ENCODE measurements around the gene DCAF17.
A peak's percentile ranks its signal among the peaks of the same experiment; 100 is the strongest.
"Not testable (repeated sequence)": the region's sequence is repeated elsewhere in the genome, so short reads cannot be mapped to it uniquely, and the experiment has no call there.

Gene DCAF17

DNA sequence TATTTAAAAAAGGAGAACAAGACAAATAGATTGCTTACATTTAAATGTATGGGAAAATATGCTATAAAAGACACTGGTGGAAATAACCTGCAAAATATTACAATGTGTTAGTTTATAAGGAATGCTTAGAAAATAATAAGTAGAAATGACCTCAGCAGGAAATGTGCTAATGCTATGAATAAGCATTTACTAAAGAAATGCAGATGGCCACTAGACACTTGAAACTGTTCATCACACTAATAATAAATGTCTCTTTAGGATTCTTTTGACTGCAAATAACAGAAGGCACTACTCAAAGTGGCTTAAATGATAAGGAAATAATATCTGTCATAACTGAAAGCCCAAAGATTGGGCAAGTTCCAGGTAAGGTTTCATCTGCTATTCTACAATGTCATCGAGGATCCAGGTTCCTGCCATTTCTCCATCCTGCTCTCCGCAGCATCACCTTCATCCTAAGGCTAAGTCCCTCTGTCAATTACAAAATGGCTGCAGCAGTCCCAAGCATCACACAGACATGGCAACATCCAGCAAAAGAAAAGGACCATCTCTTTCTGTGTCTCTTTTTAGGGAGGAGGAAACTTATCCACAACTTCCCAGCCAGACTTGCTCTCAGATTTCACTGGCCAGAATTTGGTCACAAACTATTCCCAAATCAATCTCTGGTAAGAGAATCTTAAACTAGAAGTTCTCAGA is 22.1 kb upstream of the DCAF17 start:
- no peak for DNase-seq

DNA sequence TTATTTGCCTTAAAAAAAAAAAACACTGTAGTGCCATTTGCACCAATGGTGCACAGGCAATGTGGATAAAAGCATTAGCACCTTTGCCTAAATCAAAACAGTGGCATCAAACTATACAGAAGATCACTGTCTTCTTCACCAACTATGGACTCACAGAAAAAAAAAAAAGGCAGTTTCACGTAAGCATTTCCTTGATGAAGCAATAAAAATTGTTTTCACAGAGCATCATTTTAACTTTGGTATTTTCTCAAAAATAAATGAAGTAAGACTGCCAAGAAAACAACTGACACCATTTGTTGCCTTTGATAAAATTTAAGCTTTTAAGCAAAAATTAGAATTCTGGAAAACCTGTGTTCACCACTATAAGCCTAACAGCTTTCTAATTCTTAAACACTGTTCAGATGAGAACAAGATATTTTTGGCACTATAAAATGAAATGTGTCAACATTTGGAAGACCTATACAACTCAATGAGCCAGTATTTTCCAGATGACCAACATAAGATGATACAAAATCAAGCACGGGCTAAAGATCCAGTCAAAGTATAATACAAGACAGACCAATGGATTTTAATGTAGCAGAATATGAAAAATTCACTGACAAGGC is 21.4 kb upstream of the DCAF17 start:
- DNase-seq: no peak

DNA sequence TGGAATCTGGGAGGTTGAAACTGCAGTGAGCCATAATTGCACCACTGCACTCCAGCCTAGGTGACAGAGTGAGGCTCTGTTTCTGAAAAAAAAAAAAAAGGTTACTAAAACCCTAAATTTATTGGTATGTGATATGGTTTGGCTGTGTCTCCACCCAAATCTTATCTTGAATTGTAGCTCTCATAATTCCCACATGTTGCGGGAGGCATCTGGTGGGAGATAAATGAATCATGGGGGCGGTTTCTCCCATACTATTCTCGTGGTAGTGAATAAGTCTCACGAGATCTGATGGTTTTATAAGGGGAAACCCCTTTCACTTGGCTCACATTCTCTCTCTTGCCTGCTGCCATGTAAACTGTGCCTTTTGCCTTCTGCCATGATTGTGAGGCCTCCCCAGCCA is 19.4 kb upstream of the DCAF17 start:
- DNase-seq: peak; percentile 90

DNA sequence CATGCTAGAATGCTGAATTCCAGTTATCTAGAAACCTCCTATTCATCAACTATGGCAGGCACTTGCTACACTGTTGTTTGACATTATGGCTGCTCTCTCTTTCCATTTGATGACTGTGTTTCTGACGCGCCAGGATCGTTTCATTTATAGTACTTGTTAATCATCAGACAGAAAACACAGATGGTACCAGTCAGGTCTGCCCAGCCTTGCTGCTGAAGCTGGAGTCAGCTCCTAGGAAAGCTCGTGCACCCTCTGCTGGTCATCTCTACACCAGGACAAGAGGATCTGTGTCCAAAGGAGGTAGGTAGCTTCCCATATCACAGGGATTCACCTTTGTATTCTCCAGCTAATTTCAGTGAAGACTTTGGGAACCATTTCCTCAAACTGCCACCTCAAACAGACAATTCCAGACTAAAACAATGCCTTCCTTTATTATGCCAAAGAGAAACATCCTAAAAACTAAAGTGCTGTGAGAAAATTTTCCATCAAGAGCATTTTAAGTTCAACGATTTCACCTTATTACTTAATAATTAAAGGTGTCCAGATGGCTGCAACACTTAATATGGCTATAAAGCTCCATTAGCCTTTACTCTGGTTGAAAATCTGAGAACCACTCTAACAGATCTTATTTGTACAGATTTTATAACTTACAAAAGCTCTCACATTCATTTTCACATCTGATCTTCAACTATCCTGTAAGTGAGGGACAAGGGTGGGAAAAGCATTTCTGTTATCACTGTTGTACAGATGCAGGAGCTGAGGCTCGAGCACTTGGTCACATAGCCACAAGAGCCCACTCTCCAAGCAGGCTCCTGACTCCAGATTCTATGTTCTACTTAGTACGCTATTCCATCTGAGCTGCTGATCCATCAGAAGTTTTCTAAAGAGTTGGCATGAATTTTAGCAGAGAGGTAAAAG is 17.8 kb upstream of the DCAF17 start:
- peak; percentile 90 for DNase-seq

DNA sequence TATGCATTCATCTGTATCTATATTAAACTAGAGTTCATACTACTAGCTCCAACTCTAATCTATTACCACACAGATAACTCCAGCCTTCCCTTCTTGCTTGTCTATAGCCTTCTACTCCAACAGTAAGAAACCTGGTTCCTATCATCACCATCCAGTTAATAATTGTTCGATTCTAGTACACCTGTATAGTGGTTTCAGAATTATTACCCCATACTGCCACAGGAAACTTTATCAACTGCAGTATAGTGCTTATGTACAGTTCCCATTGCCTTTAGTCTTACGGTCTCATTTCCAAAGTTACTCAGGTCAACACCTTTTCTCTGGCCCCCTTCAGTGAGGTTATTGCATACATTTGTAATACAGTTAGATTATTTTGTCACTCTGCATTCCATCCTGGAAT is 14.7 kb upstream of the DCAF17 start:
- no peak for DNase-seq

DNA sequence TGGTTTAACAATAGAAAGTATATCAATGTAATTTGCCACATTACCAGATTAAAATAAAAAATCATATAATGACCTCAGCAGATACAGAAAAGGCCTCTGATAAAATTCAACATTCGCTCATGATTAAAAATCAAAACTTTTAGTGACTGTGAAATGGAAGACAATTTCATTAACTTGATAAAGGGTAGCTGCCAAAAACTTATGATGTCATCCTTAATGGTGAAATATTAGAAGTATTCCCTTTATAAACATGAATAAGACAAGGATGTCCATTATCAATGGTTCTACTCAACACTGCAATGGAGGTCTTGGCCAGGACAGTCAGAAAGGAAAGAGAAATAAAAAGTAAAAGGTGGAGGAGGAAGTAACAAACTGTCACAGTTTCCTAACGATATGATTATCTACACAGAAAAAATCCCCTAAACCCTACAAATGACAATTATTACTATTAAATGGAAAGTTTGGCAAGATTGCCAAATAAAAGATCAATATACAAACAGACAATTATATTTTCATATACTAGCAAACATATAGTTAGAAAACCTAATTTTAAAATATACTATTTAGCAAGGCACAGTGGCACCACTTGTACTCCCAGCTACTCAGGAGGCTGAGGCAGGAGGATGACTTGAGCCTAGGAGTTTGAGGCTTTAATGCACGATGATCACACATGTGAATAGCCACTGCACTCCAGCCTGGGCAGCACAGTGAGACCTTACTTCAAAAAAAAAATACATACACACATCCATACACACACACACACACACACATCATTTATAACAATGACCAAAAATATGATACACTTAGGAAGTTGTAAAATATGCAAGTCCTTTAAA is 13.1 kb upstream of the DCAF17 start:
- DNase-seq: no peak

DNA sequence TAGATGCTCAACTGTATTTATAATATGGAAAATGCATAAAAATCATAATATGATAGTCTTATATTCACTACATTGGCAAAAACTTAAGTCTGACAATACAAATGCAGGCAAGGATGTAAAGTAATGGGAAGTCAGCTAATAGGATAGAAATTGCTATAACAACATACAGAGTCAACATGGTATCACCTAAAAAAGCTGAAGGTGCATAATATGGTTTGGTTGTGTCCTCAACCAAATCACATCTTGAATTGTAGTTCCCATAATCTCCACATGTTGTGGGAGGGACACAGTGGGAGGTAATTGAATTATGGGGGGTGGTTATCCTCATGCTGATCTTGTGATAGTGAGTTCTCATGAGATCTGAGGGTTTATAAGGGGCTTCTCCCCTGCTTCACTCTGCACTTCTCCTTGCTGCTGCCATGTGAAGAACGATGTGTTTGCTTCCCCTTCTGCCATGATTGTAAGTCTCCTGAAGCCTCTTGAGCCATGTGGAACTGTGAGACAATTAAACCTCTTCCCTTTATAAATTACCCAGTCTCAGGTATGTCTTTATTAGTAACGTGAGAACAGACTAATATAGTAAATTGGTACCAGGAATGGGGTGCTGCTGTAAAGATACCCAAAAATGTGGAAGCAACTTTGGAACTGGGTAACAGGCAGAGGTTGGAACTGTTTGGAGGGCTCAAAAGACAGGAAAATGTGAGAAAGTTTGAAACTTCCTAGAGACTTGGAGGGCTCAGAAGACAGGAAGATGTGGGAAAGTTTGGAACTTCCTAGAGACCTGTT is 11.1 kb upstream of the DCAF17 start:
- DNase-seq: not testable (repeated sequence)

DNA sequence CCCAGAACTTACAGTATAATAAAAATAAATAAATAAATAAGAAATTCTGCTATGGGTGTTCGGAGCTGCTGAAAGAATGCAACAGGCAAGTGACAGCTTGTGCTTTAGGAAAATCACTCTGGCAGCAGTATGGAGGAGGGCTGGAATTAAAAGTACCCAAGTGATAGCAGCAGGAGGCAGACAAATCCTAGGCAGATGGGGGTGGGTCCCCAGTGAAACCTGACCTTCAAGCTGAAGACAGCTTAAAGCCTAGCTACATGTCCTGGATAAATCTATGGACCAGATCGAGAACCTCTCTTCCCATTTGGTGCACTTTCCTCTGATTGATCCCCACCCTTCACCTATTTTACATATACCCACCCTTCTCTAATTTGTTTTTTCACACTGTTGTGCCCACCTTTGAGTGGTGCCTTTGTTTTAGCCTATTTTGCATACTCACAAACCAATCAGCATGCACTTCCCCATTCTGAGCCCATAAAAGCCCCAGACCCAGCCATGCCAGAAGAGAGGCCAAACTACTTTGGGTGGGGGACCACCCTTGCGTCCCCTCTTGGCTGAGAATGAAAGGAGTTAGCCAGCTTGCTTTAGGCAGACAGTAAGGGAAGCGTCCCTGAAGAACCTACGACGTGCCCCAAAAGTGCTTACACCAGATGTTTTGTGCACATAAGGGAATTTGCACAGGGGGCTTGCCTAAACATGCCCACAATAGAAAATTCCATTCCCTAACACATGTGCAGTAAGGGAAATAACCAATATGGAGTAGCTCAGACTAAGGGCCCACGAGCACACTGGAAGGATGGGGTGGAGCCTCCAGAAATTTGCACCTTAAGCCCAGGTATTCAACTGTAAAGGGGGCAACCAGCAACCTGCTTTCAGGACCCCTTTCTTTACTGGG is 3.3 kb upstream of the DCAF17 start:
- DNase-seq: no peak

DNA sequence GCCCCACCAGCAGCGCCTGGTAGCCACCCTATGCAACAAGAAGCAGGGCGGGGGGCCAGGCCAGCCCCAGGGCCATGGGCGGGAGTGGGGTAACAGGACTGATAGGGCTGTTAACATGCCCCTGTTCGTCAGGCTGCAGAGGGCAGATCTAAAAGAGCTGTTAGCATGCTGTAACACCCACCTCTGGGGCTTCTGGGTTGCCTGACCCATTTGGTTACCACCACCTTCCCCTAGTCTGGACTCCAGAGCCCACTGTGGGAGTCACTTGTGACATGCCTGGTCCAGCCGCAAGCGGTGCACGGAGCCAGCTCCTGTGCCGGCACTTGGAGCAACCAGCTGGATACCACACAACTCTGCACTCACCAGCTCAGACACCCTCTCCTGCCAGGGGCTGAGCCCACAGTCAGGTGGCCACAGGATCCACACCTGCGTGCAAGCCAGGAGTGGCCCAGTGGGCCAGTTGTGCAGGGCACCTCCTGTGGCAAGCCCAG is 2.3 kb upstream of the DCAF17 start:
- peak; percentile 39 for DNase-seq

DNA sequence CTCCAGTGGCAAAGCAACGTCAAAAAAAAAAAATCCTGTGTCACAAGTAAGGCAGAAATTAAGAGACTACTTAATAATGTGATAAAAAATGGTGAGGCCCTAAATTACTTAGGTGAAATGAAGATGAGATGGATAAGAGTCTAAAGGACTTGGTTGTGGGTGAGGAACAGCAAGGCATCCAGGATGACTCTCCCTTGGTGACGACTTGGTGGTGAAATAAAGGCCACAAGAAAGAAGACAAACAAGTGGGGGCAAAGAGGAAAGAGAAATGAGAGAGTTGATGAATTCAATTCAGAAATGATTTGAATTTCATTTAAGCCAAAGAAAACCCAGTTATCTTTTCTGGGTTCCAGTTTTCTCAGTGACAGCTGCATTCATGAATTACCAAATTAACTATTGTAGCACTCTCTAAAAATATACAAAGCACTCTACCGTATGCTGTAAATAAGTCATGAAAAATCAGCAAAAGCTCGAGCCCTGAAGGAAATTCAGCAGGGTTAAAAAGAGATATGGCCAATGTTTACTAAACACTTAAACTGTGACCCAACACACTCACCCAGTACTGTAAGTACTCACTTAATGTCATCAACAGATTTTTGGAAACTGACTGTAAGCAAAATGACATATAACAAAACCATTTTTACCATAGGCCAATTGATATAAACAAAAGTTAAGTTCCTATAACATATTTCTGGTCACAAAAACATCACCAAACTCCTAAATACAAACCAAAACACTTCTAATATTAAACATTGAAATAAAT is 1.6 kb upstream of the DCAF17 start:
- DNase-seq: peak; percentile 30

DNA sequence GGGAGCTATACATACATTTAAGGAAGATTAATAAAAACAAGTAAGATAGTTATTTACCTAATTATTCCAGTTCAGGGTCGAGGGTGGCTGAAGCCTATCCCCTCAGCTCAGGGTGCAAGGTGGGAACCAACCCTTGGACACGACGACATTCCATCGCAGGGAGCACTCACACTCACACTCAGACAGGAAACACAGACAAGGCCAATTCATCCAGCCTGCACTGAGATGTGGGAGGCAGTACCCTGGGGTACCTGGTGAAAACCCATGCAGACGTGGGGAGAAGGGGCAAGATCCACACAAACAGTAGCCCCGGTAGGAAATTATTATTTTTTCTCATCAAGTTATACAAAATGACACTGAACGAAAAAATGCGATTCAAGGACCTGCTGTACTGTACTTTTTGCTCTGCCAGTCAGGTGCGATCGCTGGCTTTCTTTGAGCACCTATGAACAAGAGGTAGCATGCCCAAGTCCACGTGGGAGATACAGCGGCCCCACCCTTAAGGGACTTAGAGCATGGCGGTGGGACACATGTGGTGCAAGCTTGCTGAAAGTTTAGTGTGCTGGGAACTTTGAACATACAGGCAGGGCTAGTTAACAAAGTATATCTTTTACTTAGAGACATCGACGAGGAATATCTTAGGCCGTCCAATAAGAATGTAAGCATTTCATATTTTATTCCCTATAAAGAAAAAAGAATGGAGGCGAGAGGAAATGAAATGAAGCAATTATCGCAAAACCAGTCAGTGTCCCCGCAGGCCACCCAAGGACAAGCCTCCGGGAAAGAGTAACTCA is 860 bp upstream of the DCAF17 start:
- peak; percentile 87 for DNase-seq

DNA sequence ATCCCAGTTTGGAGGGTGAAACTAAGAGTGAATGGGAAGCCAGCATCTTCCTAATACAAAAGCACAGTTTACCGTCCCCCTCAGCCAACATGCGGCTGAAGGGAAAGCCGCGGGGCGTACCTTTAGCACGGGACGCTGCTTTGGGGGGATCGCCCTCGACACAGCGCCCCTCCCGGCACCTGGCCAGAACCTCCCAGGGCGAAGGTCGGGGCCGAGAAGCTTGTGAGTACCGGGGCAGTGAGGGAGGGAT is 338 bp upstream of the DCAF17 start, which contains the start of gene METTL8:
TSS of gene METTL8 (minus strand) at position 228 of the 250 bp plus-strand sequence. CDS start 41,805 bp downstream, outside the sequence.
- no peak for DNase-seq

DNA sequence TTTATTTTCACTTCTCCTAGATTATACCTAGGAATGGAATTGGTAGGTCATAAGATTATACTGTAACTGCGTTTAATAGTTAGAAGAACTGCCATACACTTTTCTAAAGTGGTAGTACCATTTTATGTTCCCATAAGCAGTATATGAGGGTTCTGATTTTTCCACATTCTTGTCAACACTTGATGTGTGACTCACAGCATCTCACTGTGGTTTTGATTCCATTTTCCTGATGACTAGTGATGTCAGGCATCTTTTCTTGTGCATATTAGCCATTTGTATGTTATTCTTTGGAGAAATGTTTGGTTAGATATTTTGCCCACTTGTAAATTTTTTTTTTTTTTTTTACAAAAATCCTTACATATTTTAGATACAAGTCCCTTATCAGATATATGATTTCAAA is 2.3 kb downstream of the DCAF17 start:
- no peak for DNase-seq

DNA sequence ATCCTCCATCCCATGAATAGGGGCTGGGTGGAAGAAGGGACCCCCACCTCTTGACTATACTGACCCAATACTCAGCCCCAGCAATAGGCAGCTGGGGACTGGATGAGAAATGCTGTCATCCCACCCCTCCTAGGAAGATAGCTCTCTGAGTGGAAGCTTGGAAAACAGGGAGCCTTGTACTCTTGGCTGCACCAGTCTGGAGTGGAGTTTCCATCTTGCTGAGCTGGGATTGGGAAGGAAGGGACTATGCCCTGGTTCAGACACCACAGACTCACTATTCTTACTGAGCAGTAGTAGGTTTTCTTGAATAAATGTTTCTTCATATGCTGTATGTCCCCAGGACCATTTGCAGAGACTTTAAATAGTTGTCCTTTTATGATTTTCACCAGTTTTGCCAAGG is 7.4 kb downstream of the DCAF17 start:
- DNase-seq: no peak

DNA sequence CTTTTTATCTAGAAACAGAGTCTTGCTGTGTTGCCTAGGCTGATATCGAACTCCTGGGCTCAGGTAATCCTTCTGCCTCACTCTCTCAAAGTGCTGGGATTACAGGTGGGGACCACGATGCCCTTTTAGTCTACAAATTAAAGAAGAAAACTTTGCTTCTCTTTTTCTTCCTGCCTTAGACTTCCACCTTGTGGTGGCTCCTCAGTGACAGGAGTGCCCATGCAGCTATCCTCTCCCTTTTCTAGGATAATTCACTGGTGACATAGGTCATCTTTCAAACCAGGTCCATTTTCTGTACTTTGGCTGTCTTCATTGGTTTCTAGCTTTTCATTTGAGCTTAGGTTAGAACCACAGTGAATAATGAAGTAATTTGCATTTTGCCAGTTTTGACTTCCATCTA is 13.6 kb downstream of the DCAF17 start:
- no peak for DNase-seq

DNA sequence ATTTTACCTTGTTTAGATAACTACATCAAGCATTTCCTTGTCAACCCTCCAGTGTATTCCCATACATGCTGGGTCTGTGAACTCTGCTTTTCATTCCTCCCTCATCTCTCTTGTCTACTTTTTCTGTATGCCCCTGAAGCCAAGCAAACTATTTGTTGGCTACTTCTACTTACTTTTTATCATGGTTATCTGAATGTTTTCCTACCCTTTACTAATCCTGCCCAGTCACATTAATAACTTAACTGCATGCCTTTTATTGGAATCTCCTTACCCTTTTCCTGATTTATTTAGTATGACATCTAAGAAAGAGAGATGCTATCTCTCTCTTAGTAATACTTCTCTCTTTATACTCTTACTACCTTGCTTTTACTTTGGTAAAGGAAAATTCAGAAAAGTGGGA is 17.0 kb downstream of the DCAF17 start:
- DNase-seq: no peak

DNA sequence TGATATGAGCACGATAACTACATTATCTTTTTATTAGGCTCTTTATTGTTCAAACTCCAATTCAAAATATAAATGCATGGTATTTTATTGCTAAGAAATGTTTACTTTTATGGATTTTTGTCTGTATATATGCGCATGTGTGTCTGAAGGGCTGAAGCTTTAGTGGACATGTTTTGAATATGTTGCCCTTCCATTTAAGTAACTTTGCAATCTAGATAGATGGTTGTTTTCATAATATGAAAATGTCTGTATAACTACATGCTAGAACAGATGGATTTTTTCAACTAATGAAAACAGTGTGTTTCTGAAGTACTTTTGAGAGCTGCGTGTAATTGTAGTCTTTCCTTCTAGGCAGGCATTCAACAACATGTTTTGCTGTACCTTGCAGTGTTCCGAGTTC is 18.7 kb downstream of the DCAF17 start:
- DNase-seq: no peak

DNA sequence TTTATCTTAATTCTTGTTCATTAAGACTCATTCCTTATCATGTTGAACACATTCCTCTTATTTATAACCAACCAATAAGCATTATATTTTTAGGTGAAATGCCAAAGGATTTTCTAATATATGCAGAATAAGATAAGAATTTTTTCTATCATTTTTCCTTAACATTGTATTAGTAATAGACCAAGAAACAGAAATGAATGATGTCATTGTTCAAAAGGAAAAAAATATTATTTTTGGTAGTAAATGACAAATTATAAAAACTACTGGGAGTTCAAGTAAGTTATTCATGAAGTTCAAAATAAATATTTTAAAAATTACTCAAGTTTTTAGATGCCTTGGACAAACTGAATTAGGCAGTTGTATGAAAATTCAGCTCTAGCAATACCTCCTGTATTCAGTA is 25.5 kb downstream of the DCAF17 start:
- no peak for DNase-seq

DNA sequence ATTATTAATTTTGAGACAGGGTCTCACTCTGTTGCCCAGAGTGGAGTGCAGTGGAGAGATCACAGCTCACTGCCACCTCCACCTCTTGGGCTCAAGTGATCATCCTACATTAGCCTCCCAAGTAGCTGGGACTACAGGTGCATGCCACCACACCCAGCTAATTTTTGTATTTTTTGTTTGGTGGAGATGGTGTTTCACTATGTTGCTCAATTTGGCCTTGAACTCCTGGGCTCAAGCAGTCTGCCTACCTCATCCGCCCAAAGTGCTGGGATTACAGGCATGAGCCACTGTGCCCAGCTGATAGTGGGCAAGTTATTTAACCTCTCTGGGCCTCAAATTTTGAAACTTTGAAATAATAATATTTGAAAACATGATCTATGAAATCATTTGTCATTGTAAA is 26.5 kb downstream of the DCAF17 start:
- DNase-seq: no peak

Data from hematopoietic multipotent progenitor cell treated with erythropoietin and hydrocortisone succinate and interleukin-3 and kit ligand, for 8 days (in vitro differentiated cells).